MV-4-11 (cell line): Measurements from ENCODE around the gene PIK3CA.
"Not testable (repeated sequence)": the region's sequence is repeated elsewhere in the genome, so short reads cannot be mapped to it uniquely, and the experiment has no call there.

ENCODE experiments used
- DNase-seq: peaks from one replicate; lab custom pipeline; 2025; lab: John Stamatoyannopoulos, UW

The PIK3CA gene

GRCh38 chr3:179147873-179148615 is at the start of gene PIK3CA:
TSS of gene PIK3CA (plus strand) at chr3:179148357. CDS start at chr3:179198826, 50,469 bp downstream.
- DNase-seq: peak; percentile 97

DNA sequence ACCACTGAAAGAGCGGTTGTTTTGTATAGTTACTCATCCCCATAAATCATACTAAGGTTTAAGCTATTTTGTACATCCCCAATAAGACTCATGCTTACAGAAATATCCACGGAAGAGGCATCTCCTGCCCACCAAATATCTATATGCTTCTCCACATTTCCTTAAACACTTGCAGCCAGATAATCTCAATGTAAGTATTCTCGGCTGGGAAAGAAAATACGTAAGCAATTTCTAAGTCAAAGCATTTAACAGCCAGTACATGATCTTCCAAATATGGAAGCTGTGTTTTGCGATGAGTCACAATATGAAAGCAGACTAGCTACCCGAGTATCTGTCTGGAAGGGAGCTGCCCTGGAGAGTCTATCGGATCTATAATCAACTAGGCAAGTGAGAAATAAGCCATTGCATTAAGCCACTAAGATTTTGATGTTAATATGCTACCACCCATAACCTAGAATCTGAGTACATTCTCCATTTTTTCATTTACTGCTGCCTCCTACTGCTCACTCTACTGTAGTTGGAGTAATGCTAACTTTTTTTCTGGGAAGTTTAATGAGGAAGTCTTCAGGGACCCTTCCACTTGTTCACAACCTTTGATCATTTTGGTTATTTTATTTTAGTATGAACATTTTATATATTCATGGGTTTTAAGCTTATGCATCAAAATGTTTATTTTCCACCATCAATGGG is 49.6 kb upstream of the PIK3CA start:
- peak; percentile 54 for DNase-seq

- DNase-seq: no peak
Measured at GRCh38 chr3:179100652-179101051, 47.5 kb upstream of the PIK3CA start.

DNA sequence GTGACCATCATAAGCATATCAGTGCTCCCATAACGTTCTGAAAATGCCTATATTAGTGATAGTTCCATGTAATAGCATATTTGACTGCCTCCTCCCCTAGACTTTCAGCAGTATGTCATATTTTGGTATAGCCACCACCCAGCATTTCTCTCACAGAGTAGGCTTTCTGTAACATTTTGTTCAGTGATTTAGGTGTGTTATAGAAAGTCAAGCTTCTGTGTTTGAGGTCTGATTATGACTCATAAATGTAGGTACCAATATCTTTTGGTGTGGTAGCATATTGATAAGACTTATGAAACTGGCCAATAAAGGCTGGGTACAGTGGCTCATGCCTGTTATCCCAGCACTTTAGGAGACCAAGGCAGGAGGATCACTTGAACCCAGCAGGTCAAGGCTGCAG is 42.3 kb upstream of the PIK3CA start:
- DNase-seq: no peak

- no peak for DNase-seq
Measured at GRCh38 chr3:179107617-179108016, 40.5 kb upstream of the PIK3CA start.

GRCh38 chr3:179108086-179108485 is 40.1 kb upstream of the PIK3CA start:
- no peak for DNase-seq

- DNase-seq: no peak
Measured at GRCh38 chr3:179113903-179114302, 34.3 kb upstream of the PIK3CA start.

DNA sequence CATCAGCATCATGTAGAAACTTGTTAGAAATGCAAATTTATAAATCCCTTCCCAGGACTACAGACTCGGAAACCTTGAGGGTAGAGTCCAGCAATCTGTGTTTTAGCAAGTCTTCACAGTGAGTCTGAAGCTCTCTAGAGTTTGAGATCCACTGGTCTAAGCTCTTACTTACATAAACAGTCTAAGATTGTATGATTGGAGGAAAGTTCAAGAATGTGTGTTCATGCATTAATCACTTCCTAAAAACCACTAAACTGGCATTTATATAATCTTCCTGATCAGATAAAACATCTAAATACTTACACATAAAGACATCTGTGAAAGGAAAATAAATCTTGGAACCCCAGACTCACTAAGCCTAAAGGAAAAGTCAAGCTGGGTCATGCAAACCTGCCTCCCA is 32.7 kb upstream of the PIK3CA start:
- not testable (repeated sequence) for DNase-seq

GRCh38 chr3:179116816-179117215 is 31.3 kb upstream of the PIK3CA start:
- no peak for DNase-seq

- not testable (repeated sequence) for DNase-seq
Measured at GRCh38 chr3:179132191-179132890, 15.8 kb upstream of the PIK3CA start.

DNA sequence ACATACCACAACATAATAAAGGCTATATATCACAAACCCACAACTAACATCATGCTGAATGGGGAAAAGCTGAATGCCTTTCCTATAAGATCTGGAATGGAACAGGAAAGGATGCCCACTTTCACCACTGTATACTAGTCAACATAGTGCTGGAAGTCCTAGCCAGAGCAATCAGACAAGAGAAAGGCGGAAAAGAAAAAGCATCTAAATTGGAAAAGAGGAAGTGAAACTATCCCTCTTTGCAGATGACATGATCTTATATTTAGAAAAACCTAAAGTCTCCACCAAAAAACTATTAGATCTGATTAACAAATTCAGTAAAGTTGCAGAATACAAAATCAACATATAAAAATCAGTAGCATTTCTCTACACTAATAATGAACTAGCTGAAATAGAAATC is 14.6 kb upstream of the PIK3CA start:
- peak; percentile 75 for DNase-seq

DNA sequence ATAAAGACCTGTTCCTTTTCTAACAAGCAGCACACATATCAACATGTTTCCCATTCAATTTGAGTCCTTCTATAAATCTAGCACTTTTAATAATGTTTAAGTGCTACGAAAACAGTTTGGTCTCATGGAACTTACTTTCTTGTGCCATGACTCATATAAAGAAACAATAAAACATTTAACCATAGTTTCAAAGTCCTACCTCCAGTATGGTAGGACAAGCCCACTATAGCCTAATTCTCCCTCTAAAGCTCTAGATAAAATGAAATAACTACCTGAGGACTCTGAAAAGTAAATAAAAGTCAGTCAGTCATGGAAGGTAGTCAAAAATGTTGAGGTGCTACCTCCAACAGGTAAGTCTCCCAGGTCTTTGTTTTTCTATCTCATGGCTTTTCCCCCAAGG is 12.0 kb upstream of the PIK3CA start:
- no peak for DNase-seq

DNA sequence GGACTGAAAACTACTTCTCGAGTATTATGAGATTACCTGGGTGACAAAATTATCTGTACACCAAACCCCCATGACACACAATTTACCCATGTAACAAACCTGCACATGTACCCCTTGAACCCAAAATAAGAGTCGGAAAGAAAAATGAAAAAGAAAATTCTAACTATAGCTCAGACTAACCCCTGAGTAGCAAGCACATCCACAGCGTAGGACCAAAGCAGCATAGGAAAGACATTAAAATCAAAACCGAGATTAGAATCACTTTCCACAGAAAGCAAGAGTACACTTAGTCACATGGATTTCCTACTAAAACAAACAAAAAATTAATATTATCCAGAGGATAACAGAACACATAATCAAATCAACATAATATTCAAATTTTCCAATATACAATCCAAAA is 6.3 kb upstream of the PIK3CA start:
- DNase-seq: no peak

DNA sequence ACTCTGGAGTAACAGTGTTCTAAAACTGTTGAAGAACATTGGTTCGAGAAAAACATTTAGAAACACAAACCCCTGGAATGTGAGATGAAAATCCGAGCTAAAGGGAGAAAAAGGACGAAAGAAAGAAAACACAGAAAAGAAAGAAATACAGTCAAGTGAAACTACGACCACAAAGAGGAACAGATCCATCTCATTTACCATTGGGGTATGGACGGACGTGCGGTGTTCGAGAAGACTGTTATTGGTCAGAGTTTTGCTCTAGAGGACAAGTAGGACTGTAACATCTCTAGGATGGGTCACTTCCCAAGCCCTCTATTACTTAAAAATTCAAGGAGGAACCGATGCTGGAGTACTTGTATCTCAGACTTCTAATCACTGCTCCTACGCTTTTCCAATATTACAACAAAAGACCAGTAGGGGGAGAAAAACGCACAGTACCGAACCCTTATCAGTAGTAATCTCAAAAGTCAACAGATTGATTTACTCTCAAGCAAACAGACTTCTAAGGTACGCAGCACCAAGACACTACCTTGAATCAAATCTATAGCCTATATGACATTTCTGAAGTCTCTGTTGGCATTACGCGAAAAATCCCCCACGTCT is 1.1 kb upstream of the PIK3CA start:
- DNase-seq: peak; percentile 89

GRCh38 chr3:179147514-179147872 is 664 bp upstream of the PIK3CA start:
- peak; percentile 94 for DNase-seq

DNA sequence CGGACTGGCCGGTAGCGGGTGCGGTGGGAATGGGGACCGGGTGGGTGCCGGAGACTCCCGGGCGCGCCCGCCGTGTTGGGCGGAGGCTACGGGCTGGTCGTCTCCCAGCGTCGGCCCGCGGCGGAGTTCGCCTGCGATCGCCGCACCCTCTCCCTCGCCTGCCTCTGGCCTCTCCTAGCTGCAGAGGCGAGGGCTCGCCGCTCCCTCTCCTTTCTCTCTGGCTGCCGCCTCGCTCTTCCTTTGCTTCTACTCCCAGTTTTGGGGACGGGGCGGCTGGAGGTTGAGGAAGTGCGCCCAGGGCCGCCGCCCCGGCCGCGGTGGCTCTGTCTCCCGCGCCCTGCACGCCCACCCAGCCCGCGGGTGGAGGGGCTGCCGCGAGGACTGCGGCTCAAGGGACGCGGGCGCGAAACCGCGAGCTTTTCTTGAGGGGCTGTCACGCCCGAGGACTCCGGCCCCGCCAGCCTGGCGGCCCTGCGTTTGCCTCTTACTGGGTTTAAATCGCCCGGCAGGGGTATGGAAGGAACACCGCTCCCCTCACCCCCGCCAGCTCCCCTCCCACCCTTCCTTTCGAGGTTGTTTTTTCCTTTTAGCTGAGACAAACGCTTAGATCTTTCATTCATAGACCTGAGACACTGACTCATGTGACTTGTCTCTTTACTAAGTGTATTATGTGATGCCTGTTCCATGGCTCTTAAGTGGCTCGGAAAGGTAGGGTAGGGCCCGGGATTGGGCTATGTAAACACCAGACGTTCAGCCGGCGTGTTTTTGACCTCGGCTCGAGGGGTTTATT is 654 bp downstream of the PIK3CA start:
- DNase-seq: no peak

DNA sequence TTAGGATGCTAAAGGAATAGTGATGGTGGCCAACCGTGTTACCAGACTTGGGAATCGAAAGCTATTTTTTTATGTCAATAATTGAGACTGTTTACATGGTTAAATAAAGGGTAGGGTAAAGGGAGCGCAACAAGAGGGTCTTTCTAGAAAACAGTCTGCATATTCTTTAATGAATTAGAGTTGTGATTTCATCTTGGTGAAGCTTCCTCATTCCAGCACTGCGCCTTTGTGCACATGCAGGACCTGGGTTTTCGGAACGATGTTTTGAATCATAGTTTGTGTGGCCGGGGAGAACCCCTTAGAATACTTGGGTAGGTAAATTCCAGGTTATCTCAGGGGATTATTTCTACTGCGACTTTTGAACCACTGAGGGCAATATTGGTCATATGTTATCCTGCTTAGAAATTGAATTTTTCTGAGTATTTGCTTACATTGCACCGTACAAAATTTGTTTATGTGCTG is 1.3 kb downstream of the PIK3CA start:
- no peak for DNase-seq

GRCh38 chr3:179149951-179150350 is 1.8 kb downstream of the PIK3CA start:
- DNase-seq: no peak

- DNase-seq: no peak
Measured at GRCh38 chr3:179150610-179151009, 2.5 kb downstream of the PIK3CA start.

DNA sequence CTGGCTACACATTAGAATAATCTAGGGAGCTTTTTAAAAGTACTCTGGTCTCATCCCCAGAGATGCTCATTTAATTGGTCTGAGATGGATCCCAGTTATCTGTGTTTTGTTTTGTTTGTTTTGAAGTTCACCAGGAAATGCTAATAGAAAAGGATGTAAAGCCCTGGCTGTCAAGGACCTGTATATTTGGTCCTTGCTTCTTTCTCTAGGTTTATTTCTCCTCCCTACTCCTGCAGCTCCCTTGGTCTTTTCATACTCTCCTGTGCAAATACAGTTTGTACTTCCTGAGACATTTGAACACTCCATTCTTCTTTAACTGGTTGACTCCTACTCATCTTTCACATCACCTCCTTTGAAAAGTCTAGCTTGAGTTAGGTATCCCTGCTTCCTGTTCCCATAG is 3.3 kb downstream of the PIK3CA start:
- DNase-seq: no peak

DNA sequence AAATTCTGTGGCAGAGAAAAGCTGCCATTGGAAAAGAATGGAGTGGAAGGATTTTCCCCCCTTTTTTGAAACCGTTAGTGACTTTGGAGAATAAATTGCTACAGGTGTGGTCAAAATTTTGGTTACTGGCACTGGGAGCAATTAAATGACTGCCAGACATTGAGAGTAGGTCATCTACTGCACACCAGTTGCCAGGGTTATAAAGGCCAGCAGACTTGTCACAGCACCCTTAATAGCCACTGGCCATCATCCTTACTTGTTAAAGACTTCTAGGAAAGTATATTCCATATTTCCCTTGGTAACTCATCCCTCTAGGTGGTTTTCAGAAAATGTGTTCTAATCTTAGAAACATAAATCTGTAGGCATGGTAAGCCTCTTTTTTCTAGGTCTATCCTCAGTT is 8.0 kb downstream of the PIK3CA start:
- no peak for DNase-seq

DNA sequence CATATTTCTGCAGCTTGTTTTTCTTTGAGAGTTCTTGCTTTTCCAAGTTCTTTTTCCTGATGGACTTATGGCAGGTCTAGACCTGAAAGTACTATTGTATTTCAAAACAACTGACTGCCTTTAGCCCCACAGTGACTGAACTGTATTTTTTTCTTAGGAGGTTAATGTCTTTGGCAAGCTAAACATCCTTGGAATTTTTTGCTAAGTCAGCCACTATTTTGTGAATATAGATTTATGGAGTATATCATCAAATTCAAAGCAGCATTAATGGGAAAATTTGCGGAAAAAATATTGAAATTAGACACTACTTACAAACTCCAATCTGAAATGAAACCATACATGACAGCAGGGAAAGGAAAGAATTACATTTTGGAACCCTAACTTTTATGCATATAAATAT is 8.6 kb downstream of the PIK3CA start:
- no peak for DNase-seq
